GM23338 (cell line): Measurements from ENCODE around the gene DUS4L. TPM values are rescaled to one million over a fixed set of nuclear protein-coding genes. Genes with fewer than 3 reads are reported as not detected.

ENCODE experiments used
- ATAC-seq: fragments of 200-7000 bp; cut with Tn5 transposase; 3 replicates; pipeline ENCODE4 v1.9.1; 2020
- DNase-seq: peaks from one replicate; pipeline ENCODE4 v3.0.0-alpha.2; 2015; ENCODE audit warnings: low spot score
- H2AFZ ChIP-seq: fragments of 200-600 bp; sonication (generic); 2 replicates; pipeline ENCODE4 v1.8.0; 2016; ENCODE audit warnings: antibody characterized with exemption, mild to moderate bottlenecking, moderate library complexity
- H3F3A ChIP-seq: fragments of 200-600 bp; sonication (generic); replicated peaks from 2 replicates; pipeline ENCODE4 v1.8.0; 2017; ENCODE audit warnings: antibody characterized with exemption, mixed run types, low read depth
- H3K27ac ChIP-seq: fragments of 200-600 bp; sonication (generic); 2 replicates; pipeline ENCODE4 v1.6.1; 2016; ENCODE audit warnings: low read depth
- H3K27me3 ChIP-seq: fragments of 200-600 bp; sonication (generic); 2 replicates; pipeline ENCODE4 v1.8.0; 2016; ENCODE audit warnings: mild to moderate bottlenecking, mixed run types, moderate library complexity; ENCODE audit not compliant: insufficient read depth
- H3K36me3 ChIP-seq: fragments of 200-600 bp; sonication (generic); 2 replicates; pipeline ENCODE4 v1.8.0; 2016; ENCODE audit warnings: mild to moderate bottlenecking; ENCODE audit not compliant: insufficient read depth
- H3K4me1 ChIP-seq: fragments of 200-600 bp; sonication (generic); 2 replicates; pipeline ENCODE4 v1.8.0; 2016; ENCODE audit warnings: mild to moderate bottlenecking, moderate library complexity; ENCODE audit not compliant: insufficient read depth
- H3K4me2 ChIP-seq: fragments of 200-600 bp; sonication (generic); 2 replicates; pipeline ENCODE4 v1.7.1; 2017; ENCODE audit warnings: mixed run types
- H3K4me3 ChIP-seq: fragments of 200-600 bp; sonication (generic); 2 replicates; pipeline ENCODE4 v1.6.1; 2016; ENCODE audit warnings: mixed run types
- H3K79me2 ChIP-seq: fragments of 200-600 bp; sonication (generic); replicated peaks from 2 replicates; pipeline ENCODE4 v1.8.0; 2017; ENCODE audit warnings: mild to moderate bottlenecking; ENCODE audit not compliant: insufficient read depth
- H3K9me2 ChIP-seq: fragments of 200-600 bp; sonication (generic); 2 replicates; pipeline ENCODE4 v1.8.0; 2017; ENCODE audit not compliant: insufficient read depth
- H4K20me1 ChIP-seq: fragments of 200-600 bp; sonication (generic); replicated peaks from 2 replicates; pipeline ENCODE4 v1.8.0; 2017; ENCODE audit warnings: mild to moderate bottlenecking; ENCODE audit not compliant: insufficient read depth
- H3K27ac Mint-ChIP-seq: 2 replicates; pipeline ENCODE4 v1.8.0; 2020; ENCODE audit warnings: inconsistent platforms, mild to moderate bottlenecking, moderate library complexity, mixed read lengths
- H3K27me3 Mint-ChIP-seq: 3 replicates; pipeline ENCODE4 v1.8.0; 2022; ENCODE audit warnings: low read depth, mild to moderate bottlenecking, moderate library complexity, mixed read lengths, inconsistent platforms; ENCODE audit not compliant: insufficient read depth, poor library complexity
- H3K36me3 Mint-ChIP-seq: 3 replicates; pipeline ENCODE4 v1.8.0; 2021; ENCODE audit warnings: low read depth, mild to moderate bottlenecking, inconsistent platforms, moderate library complexity, mixed read lengths
- H3K4me1 Mint-ChIP-seq: 3 replicates; pipeline ENCODE4 v1.8.0; 2020; ENCODE audit warnings: mild to moderate bottlenecking, inconsistent platforms, mixed read lengths
- H3K4me3 Mint-ChIP-seq: 3 replicates; pipeline ENCODE4 v1.8.0; 2021; ENCODE audit warnings: moderate library complexity, mild to moderate bottlenecking, inconsistent platforms, mixed read lengths
- H3K9me3 Mint-ChIP-seq: 3 replicates; pipeline ENCODE4 v1.8.0; 2020; ENCODE audit warnings: moderate library complexity, mild to moderate bottlenecking, inconsistent platforms, mixed read lengths
- CREB1 ChIP-seq: fragments of 250-450 bp; sonication (Bioruptor Pico); IDR thresholded peaks from 2 replicates; pipeline ENCODE4 v1.5.0; 2020; ENCODE audit warnings: low read depth, mild to moderate bottlenecking, moderate library complexity
- EZH2 ChIP-seq: fragments of 200-600 bp; sonication (generic); IDR thresholded peaks from one replicate; pipeline ENCODE4 v1.8.0; 2017; ENCODE audit warnings: antibody characterized with exemption, mild to moderate bottlenecking, low read depth; ENCODE audit not compliant: unreplicated experiment
- EZH2phosphoT487 ChIP-seq: fragments of 200-600 bp; sonication (generic); IDR thresholded peaks from one replicate; pipeline ENCODE4 v1.8.1; 2018; ENCODE audit warnings: antibody characterized with exemption; ENCODE audit not compliant: unreplicated experiment
- NANOG ChIP-seq: IDR thresholded peaks from 2 replicates; pipeline ENCODE4 v1.6.1; 2016; ENCODE audit warnings: antibody characterized with exemption, borderline replicate concordance
- POLR2AphosphoS5 ChIP-seq: IDR thresholded peaks from 2 replicates; pipeline ENCODE4 v1.6.1; 2016; ENCODE audit warnings: antibody characterized with exemption, low read depth
- STAT1 ChIP-seq: IDR thresholded peaks from one replicate; pipeline ENCODE4 v1.6.1; 2016; ENCODE audit warnings: antibody characterized with exemption; ENCODE audit not compliant: unreplicated experiment
- ZNF114 ChIP-seq: fragments of 250-450 bp; sonication (Bioruptor Pico); IDR thresholded peaks from 2 replicates; pipeline ENCODE4 v1.5.0; 2020; ENCODE audit warnings: mild to moderate bottlenecking, moderate library complexity
- ZNF331 ChIP-seq: fragments of 250-450 bp; sonication (Bioruptor Pico); IDR thresholded peaks from 2 replicates; pipeline ENCODE4 v1.5.0; 2020; ENCODE audit warnings: low read depth, mild to moderate bottlenecking, moderate library complexity
- polyA plus RNA-seq: library from polyadenylated mRNA; unstranded; fragments of >200 nt; fragmentation: Nextera tagmentation; extraction: Ambion mirVana; gene quantifications from 2 replicates; pipeline ENCODE4 v1.2.1, GENCODE V29; 2016
- total RNA-seq: library from RNA; depleted of rRNA; stranded (reverse); fragments of >200 nt; shearing (Covaris generic); gene quantifications from 2 replicates; pipeline ENCODE4 v1.2.3, GENCODE V29; 2014
- TF ChIP-seq, protein P1 (sequence below): fragments of 250-450 bp; sonication (Bioruptor Pico); IDR thresholded peaks from 2 replicates; pipeline ENCODE4 v1.5.0; 2020; ENCODE audit warnings: mild to moderate bottlenecking, moderate library complexity
- TF ChIP-seq, protein P2 (sequence below), 2 experiments: fragments of 200-600 bp in 1 of 2; sonication (generic) in 1 of 2; conservative IDR thresholded peaks; 2 replicates each; pipeline versions ENCODE4 v1.5.1 to v1.6.1; 2016 to 2017; ENCODE audit warnings: antibody characterized with exemption in 2 of 2, low read depth in 2 of 2, mild to moderate bottlenecking in 2 of 2, moderate library complexity in 1 of 2
- TF ChIP-seq, protein P3 (sequence below): IDR thresholded peaks from one replicate; pipeline ENCODE4 v1.6.1; 2018; ENCODE audit warnings: antibody characterized with exemption; ENCODE audit not compliant: unreplicated experiment

Gene DUS4L
- total and polyA plus RNA-seq, 2 experiments from 2014 or later = 16.7 to 22.9 TPM

DNA sequence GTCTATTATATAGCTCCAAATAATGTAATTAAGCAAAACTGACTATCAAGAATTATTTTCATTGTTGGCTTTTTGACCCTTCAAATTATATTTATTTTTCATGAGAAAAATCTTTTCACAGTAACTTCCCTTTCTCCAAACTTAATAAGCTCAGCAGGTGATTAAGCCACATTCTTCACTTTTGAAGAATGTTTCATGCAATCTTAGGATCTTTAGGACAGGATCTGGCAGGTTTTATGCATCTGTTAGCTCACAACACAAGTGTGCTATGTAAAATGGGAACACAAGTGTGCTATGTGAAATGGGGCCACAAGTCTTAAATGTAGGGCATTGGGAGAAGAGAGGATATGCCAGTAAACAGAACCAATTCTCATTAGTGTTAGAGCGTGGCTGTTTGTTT is 42.5 kb downstream of the DUS4L start (continued):
- TF ChIP-seq, protein P1, sequence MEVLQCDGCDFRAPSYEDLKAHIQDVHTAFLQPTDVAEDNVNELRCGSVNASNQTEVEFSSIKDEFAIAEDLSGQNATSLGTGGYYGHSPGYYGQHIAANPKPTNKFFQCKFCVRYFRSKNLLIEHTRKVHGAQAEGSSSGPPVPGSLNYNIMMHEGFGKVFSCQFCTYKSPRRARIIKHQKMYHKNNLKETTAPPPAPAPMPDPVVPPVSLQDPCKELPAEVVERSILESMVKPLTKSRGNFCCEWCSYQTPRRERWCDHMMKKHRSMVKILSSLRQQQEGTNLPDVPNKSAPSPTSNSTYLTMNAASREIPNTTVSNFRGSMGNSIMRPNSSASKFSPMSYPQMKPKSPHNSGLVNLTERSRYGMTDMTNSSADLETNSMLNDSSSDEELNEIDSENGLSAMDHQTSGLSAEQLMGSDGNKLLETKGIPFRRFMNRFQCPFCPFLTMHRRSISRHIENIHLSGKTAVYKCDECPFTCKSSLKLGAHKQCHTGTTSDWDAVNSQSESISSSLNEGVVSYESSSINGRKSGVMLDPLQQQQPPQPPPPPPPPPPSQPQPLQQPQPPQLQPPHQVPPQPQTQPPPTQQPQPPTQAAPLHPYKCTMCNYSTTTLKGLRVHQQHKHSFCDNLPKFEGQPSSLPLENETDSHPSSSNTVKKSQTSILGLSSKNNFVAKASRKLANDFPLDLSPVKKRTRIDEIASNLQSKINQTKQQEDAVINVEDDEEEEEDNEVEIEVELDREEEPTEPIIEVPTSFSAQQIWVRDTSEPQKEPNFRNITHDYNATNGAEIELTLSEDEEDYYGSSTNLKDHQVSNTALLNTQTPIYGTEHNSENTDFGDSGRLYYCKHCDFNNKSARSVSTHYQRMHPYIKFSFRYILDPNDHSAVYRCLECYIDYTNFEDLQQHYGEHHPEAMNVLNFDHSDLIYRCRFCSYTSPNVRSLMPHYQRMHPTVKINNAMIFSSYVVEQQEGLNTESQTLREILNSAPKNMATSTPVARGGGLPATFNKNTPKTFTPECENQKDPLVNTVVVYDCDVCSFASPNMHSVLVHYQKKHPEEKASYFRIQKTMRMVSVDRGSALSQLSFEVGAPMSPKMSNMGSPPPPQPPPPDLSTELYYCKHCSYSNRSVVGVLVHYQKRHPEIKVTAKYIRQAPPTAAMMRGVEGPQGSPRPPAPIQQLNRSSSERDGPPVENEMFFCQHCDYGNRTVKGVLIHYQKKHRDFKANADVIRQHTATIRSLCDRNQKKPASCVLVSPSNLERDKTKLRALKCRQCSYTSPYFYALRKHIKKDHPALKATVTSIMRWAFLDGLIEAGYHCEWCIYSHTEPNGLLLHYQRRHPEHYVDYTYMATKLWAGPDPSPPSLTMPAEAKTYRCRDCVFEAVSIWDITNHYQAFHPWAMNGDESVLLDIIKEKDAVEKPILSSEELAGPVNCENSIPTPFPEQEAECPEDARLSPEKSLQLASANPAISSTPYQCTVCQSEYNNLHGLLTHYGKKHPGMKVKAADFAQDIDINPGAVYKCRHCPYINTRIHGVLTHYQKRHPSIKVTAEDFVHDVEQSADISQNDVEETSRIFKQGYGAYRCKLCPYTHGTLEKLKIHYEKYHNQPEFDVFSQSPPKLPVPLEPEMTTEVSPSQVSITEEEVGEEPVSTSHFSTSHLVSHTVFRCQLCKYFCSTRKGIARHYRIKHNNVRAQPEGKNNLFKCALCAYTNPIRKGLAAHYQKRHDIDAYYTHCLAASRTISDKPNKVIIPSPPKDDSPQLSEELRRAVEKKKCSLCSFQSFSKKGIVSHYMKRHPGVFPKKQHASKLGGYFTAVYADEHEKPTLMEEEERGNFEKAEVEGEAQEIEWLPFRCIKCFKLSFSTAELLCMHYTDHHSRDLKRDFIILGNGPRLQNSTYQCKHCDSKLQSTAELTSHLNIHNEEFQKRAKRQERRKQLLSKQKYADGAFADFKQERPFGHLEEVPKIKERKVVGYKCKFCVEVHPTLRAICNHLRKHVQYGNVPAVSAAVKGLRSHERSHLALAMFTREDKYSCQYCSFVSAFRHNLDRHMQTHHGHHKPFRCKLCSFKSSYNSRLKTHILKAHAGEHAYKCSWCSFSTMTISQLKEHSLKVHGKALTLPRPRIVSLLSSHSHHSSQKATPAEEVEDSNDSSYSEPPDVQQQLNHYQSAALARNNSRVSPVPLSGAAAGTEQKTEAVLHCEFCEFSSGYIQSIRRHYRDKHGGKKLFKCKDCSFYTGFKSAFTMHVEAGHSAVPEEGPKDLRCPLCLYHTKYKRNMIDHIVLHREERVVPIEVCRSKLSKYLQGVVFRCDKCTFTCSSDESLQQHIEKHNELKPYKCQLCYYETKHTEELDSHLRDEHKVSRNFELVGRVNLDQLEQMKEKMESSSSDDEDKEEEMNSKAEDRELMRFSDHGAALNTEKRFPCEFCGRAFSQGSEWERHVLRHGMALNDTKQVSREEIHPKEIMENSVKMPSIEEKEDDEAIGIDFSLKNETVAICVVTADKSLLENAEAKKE = no peak
- TF ChIP-seq, protein P2, sequence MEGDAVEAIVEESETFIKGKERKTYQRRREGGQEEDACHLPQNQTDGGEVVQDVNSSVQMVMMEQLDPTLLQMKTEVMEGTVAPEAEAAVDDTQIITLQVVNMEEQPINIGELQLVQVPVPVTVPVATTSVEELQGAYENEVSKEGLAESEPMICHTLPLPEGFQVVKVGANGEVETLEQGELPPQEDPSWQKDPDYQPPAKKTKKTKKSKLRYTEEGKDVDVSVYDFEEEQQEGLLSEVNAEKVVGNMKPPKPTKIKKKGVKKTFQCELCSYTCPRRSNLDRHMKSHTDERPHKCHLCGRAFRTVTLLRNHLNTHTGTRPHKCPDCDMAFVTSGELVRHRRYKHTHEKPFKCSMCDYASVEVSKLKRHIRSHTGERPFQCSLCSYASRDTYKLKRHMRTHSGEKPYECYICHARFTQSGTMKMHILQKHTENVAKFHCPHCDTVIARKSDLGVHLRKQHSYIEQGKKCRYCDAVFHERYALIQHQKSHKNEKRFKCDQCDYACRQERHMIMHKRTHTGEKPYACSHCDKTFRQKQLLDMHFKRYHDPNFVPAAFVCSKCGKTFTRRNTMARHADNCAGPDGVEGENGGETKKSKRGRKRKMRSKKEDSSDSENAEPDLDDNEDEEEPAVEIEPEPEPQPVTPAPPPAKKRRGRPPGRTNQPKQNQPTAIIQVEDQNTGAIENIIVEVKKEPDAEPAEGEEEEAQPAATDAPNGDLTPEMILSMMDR (conservative IDR thresholded peaks at IDR 0.05; ENCODE audit: low read depth in 2 of 2) = no peak
- no peak for TF ChIP-seq ZNF331
- TF ChIP-seq EZH2 = no peak

DNA sequence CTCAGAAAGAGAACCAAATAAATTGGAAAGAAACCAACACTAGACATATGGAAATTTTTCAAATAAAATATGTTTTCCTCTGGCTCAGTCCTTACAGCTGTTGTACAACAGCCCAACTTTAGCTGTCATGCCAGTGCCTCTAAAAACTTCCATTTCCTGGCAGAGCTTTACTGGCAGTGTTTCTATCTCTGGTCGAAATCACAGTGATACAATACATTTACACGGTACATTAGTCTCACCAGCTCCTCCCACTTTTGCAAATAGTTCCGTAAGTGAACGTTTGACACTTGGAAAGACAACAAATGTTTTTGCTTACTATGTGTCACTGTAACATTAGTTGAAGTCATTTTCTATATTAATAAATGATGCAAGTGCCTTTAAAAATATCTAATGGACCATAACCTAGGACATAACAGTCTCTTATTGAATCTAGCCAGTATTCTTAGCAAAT is 46.1 kb downstream of the DUS4L start:
- Mint-ChIP-seq H3K9me3 (no peaks in the 10 kb centered on the region), H3K27me3 (no peaks in the 10 kb centered on the region)
- no peak for ATAC-seq
- TF ChIP-seq NANOG = no peak
- TF ChIP-seq ZNF331 = no peak
- no peak for TF ChIP-seq ZNF114
- TF ChIP-seq, protein P3, sequence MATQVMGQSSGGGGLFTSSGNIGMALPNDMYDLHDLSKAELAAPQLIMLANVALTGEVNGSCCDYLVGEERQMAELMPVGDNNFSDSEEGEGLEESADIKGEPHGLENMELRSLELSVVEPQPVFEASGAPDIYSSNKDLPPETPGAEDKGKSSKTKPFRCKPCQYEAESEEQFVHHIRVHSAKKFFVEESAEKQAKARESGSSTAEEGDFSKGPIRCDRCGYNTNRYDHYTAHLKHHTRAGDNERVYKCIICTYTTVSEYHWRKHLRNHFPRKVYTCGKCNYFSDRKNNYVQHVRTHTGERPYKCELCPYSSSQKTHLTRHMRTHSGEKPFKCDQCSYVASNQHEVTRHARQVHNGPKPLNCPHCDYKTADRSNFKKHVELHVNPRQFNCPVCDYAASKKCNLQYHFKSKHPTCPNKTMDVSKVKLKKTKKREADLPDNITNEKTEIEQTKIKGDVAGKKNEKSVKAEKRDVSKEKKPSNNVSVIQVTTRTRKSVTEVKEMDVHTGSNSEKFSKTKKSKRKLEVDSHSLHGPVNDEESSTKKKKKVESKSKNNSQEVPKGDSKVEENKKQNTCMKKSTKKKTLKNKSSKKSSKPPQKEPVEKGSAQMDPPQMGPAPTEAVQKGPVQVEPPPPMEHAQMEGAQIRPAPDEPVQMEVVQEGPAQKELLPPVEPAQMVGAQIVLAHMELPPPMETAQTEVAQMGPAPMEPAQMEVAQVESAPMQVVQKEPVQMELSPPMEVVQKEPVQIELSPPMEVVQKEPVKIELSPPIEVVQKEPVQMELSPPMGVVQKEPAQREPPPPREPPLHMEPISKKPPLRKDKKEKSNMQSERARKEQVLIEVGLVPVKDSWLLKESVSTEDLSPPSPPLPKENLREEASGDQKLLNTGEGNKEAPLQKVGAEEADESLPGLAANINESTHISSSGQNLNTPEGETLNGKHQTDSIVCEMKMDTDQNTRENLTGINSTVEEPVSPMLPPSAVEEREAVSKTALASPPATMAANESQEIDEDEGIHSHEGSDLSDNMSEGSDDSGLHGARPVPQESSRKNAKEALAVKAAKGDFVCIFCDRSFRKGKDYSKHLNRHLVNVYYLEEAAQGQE = no peak
- TF ChIP-seq EZH2 = no peak
- TF ChIP-seq CREB1 (CRISPR knock-in tag) = no peak
- no peak for TF ChIP-seq EZH2phosphoT487
- TF ChIP-seq, protein P2 (conservative IDR thresholded peaks at IDR 0.05; ENCODE audit: low read depth in 2 of 2) = no peak
- no peak for TF ChIP-seq POLR2AphosphoS5
- TF ChIP-seq STAT1 = no peak

More for the DNA sequence above, 46.1 kb downstream of the DUS4L start:
- no peak for DNase-seq
- no peaks in the 10 kb centered on the region for H3K36me3 ChIP-seq
- Mint-ChIP-seq H3K36me3 (no peaks in the 10 kb centered on the region), H3K27ac (no peak overlapping the region), H3K4me3 (no peak overlapping the region), H3K4me1 (no peaks in the 10 kb centered on the region)
- H3K9me2 ChIP-seq = no peaks in the 10 kb centered on the region
- no peak overlapping the region for H2AFZ ChIP-seq
- H3K79me2 ChIP-seq = no peaks in the 10 kb centered on the region
- no peak overlapping the region for H3K27ac ChIP-seq
- no peak overlapping the region for H3K4me3 ChIP-seq
- no peaks in the 10 kb centered on the region for H3K4me1 ChIP-seq
- no peaks in the 10 kb centered on the region for H3F3A ChIP-seq
- H4K20me1 ChIP-seq = no peaks in the 10 kb centered on the region
- H3K4me2 ChIP-seq = no peak overlapping the region
- no peaks in the 10 kb centered on the region for H3K27me3 ChIP-seq
